GM12878 (cell line): Measurements from ENCODE around the gene FAM78A. TPM values are rescaled to one million over a fixed set of nuclear protein-coding genes. Genes with fewer than 3 reads are reported as not detected.
A peak's percentile ranks its signal among the peaks of the same experiment; 100 is the strongest.

Experiments used
- ATAC-seq: fragments of 200-7000 bp; cut with Tn5 transposase; 3 replicates; pipeline ENCODE4 v1.9.1; 2020; ENCODE audit warnings: mild to moderate bottlenecking, moderate library complexity
- BruUV-seq: library from RNA; stranded (reverse); fragments of 400-500 nt; replicated peaks from 2 replicates; lab custom pipeline; 2021; lab: Mats Ljungman, UMichigan
- CTCF ChIA-PET: fragments of 300-600 bp; sonication (Branson Sonifier 250); formaldehyde crosslinking; extraction: SDS; loops from one replicate; lab custom pipeline; 2021; ENCODE audit warnings: inconsistent platforms; lab: Yijun Ruan, JAX
- POLR2A ChIA-PET: fragments of 350-600 bp; formaldehyde crosslinking; extraction: SDS; loops from one replicate; lab custom pipeline; 2021; ENCODE audit warnings: inconsistent platforms; lab: Charles Lee
- RAD21 ChIA-PET: fragments of 300-600 bp; sonication (Branson Sonifier 250); formaldehyde crosslinking; loops from one replicate; lab custom pipeline; 2023; ENCODE audit warnings: antibody characterized with exemption; ENCODE audit not compliant: unreplicated experiment; lab: Charles Lee
- SMC1A ChIA-PET: fragments of 300-600 bp; sonication (Branson Sonifier 250); formaldehyde crosslinking; loops from one replicate; lab custom pipeline; 2023; ENCODE audit not compliant: unreplicated experiment, uncharacterized antibody; lab: Charles Lee
- DNase-seq: peaks from one replicate; pipeline ENCODE4 v3.0.0-alpha.2; 2011; ENCODE audit warnings: low read depth, low spot score
- FAIRE-seq: peaks from 3 replicates; lab custom pipeline; 2011; peaks lifted over from hg19 to GRCh38; lab: Jason Lieb, UNC
- H2AFZ ChIP-seq: 2 replicates; pipeline ENCODE4 v1.6.0; 2011; ENCODE audit warnings: low read depth, low read length, control low read depth; ENCODE audit not compliant: control insufficient read depth
- H3K27ac ChIP-seq: 2 replicates; pipeline ENCODE4 v1.5.1; 2011; ENCODE audit warnings: control low read depth; ENCODE audit not compliant: control insufficient read depth, insufficient read depth
- H3K27me3 ChIP-seq, 2 experiments: replicated peaks in 1 of 2; 2 replicates each; pipeline versions ENCODE4 v1.6.0 to v1.6.1; 2011; ENCODE audit warnings: low read length in 1 of 2; ENCODE audit not compliant: control insufficient read depth in 2 of 2, insufficient read depth in 2 of 2
- H3K36me3 ChIP-seq, 2 experiments: 2 replicates each; pipeline ENCODE4 v1.5.1; 2011; ENCODE audit warnings: low read length in 1 of 2; ENCODE audit not compliant: control insufficient read depth in 2 of 2, insufficient read depth in 2 of 2
- H3K4me1 ChIP-seq: 2 replicates; pipeline ENCODE4 v1.6.1; 2011; ENCODE audit warnings: mild to moderate bottlenecking, low read length, moderate library complexity, mixed read lengths; ENCODE audit not compliant: control insufficient read depth, insufficient read depth
- H3K4me2 ChIP-seq: 2 replicates; pipeline ENCODE4 v1.6.0; 2011; ENCODE audit warnings: control low read depth; ENCODE audit not compliant: control insufficient read depth, insufficient read depth
- H3K4me3 ChIP-seq: fragments of 200-600 bp; sonication (generic); 2 replicates; pipeline ENCODE4 v1.5.1; 2016
- H3K79me2 ChIP-seq: 2 replicates; pipeline ENCODE4 v1.6.0; 2011; ENCODE audit warnings: low read length; ENCODE audit not compliant: control insufficient read depth, insufficient read depth
- H3K9ac ChIP-seq: 2 replicates; pipeline ENCODE4 v1.8.0; 2011; ENCODE audit warnings: low read length, control low read depth, mixed read lengths; ENCODE audit not compliant: control insufficient read depth, insufficient read depth
- H3K9me3 ChIP-seq: replicated peaks from 3 replicates; pipeline ENCODE4 v1.5.1; 2011; ENCODE audit warnings: mild to moderate bottlenecking, low read length; ENCODE audit not compliant: control insufficient read depth, insufficient read depth
- H4K20me1 ChIP-seq: 2 replicates; pipeline ENCODE4 v1.6.0; 2011; ENCODE audit not compliant: control insufficient read depth, insufficient read depth
- CBX3 ChIP-seq: fragments of 200-600 bp; sonication (generic); IDR thresholded peaks from 2 replicates; pipeline ENCODE4 v1.6.1; 2016; ENCODE audit warnings: low read depth, borderline replicate concordance
- CBX5 ChIP-seq: sonication (generic); IDR thresholded peaks from 2 replicates; pipeline ENCODE4 v1.6.1; 2016; ENCODE audit warnings: low read depth, moderate library complexity, mild to moderate bottlenecking, inconsistent platforms
- CTCF ChIP-seq, 3 experiments: IDR thresholded peaks in 2 of 3; conservative IDR thresholded peaks in 1 of 3; 2 replicates each; pipeline ENCODE4 v1.5.1; 2011; ENCODE audit warnings: low read depth in 3 of 3, low read length in 3 of 3, mild to moderate bottlenecking in 3 of 3, control low read depth in 2 of 3, moderate library complexity in 2 of 3, inconsistent platforms in 1 of 3, mixed read lengths in 1 of 3; ENCODE audit not compliant: control insufficient read depth in 2 of 3, insufficient read depth in 1 of 3; ENCODE audit errors: extremely low read depth in 1 of 3
- MAX ChIP-seq: IDR thresholded peaks from 2 replicates; pipeline ENCODE4 v1.6.1; 2012; ENCODE audit warnings: low read depth, low read length, improper control_type of control experiment
- POLR2A ChIP-seq: IDR thresholded peaks from 2 replicates; pipeline ENCODE4 v1.6.1; 2011; ENCODE audit warnings: low read depth, mild to moderate bottlenecking, low read length
- POLR2AphosphoS5 ChIP-seq: IDR thresholded peaks from 2 replicates; pipeline ENCODE4 v1.6.1; 2011; ENCODE audit warnings: mild to moderate bottlenecking, low read length, inconsistent platforms
- STAT3 ChIP-seq: IDR thresholded peaks from 2 replicates; pipeline ENCODE4 v1.6.1; 2011; ENCODE audit warnings: low read depth, low read length, improper control_type of control experiment
- TBL1XR1 ChIP-seq: IDR thresholded peaks from 2 replicates; pipeline ENCODE4 v1.6.1; 2012; ENCODE audit warnings: low read depth, low read length, improper control_type of control experiment
- ZNF217 ChIP-seq: fragments of 450-650 bp; IDR thresholded peaks from 2 replicates; pipeline ENCODE4 v1.6.1; 2017; ENCODE audit warnings: antibody characterized with exemption, mild to moderate bottlenecking
- WGBS: methylation state at CpG from one replicate; pipeline ENCODE4 v1.1.6; 2016; ENCODE audit warnings: low lambda C conversion rate; ENCODE audit not compliant: insufficient replicate concordance, insufficient coverage; ENCODE audit errors: missing lambda C conversion rate; 5-methylcytosine and 5-hydroxymethylcytosine counted together
- in situ Hi-C: fragments of 300-500 bp; cut with MboI; formaldehyde crosslinking; loops from 9 replicates; pipeline ENCODE4 v1.14.3; 2018; ENCODE audit warnings: mixed read lengths
- intact Hi-C: fragments of 100-400 bp; cut with micrococcal nuclease; formaldehyde crosslinking; loops from one replicate; pipeline ENCODE4 v1.14.2; 2022; ENCODE audit not compliant: unreplicated experiment
- polyA plus RNA-seq, 11 experiments: library from polyadenylated mRNA; depleted of rRNA in 4 of 11; unstranded in 6 of 11; stranded (reverse) in 5 of 11; fragments of >200 nt; fragmentation: Nextera tagmentation in 4 of 11; fragmentation: Illumina TruSeq in 1 of 11; extraction: Ambion mirVana in 4 of 11; extraction: Trizol in 1 of 11; gene quantifications; 1 replicate in 1 of 11; 2 replicates in 10 of 11; pipeline versions ENCODE4 v1.2.1 to v1.2.3, GENCODE V29; 2011 to 2016; ENCODE audit warnings: inconsistent platforms in 2 of 11, missing spikeins in 2 of 11, low read depth in 1 of 11
- total RNA-seq, 4 experiments: library from RNA; depleted of rRNA in 3 of 4; stranded (reverse); fragments of >200 nt in 3 of 4; fragmentation: Illumina TruSeq in 1 of 4; extraction: Trizol in 1 of 4; gene quantifications; 2 replicates each; pipeline versions ENCODE4 v1.2.1 to v1.2.3, GENCODE V29; 2013 to 2021

FAM78A gene
- total and polyA plus RNA-seq, 10 of the 15 experiments (the other 5 are each of a cell fraction or from before 2014, with no cell fraction given), result 0.18 to 32.5 (median 12.2) TPM

- Histone ChIP-seq H3K4me3 (no peak overlapping the region), H3K4me1 (peaks cover 17% of the 10 kb centered on the region), H3K9ac (no peak overlapping the region), H4K20me1 (no peaks in the 10 kb centered on the region), H3K4me2 (no peak overlapping the region), H3K27me3 (no peaks in the 10 kb centered on the region), H3K27ac (no peak overlapping the region), H3K79me2 (no peaks in the 10 kb centered on the region), H3K9me3 (no peaks in the 10 kb centered on the region), H3K36me3 (peaks cover 10 to 16% of the 10 kb centered on the region in 2 experiments), H2AFZ (no peak overlapping the region)
- RAD21 ChIA-PET, result no interaction called here
- 95% methylated on average over 16 of the region's 16 CpGs for WGBS
- TF ChIP-seq POLR2A (0 out of 2 replicates have a peak, but pooled peaks have one; percentile 26), POLR2AphosphoS5 (no peak)
- ATAC-seq (no peak), FAIRE-seq (no peak), DNase-seq (no peak)
- BruUV-seq, result no TSS peak
- in situ Hi-C loops, result no loop called here
- CTCF ChIA-PET, result interaction anchor here (1.3 kb wide), 1 partner anchor 41 kb away, joined by 3 read pairs; no protein-coding TSS in a partner anchor
- intact Hi-C loops, result loop anchor here (5.0 kb wide), 1 partner anchor 102 kb away; no protein-coding TSS in a partner anchor
- POLR2A ChIA-PET, result interaction anchor here (1.7 kb wide), 1 partner anchor 19 kb away, joined by 6 read pairs; no protein-coding TSS in a partner anchor
- SMC1A ChIA-PET, result interaction anchor here (0.9 kb wide), 1 partner anchor 13 kb away, joined by 3 read pairs; no protein-coding TSS in a partner anchor
Measured at GRCh38 chr9:131234799-131235479, 41.4 kb downstream of the FAM78A start.

- Histone ChIP-seq H2AFZ (no peak overlapping the region), H3K27me3 (no peaks in the 10 kb centered on the region), H3K4me1 (peaks cover 17% of the 10 kb centered on the region), H3K9ac (no peak overlapping the region)
- RAD21 ChIA-PET, result no interaction called here
- in situ Hi-C loops, result no loop called here
- DNase-seq, result no peak
- TF ChIP-seq CTCF (IDR thresholded peaks at IDR 0.05 in 2 of 3, conservative IDR thresholded peaks at IDR 0.05 in 1 of 3; ENCODE audit: control insufficient read depth in 2 of 3, extremely low read depth in 1 of 3, insufficient read depth in 1 of 3, low read depth in 3 of 3, low read length in 3 of 3), result no peak
- TF ChIP-seq MAX, result no peak
- no peak for TF ChIP-seq TBL1XR1
- no peak for TF ChIP-seq ZNF217
- TF ChIP-seq POLR2A, result no peak
- no peak for TF ChIP-seq STAT3
- no peak for TF ChIP-seq CBX3
- no peak for TF ChIP-seq CBX5
- TF ChIP-seq, all 136 proteins: peak for 0
- no TSS peak for BruUV-seq
- no peak for FAIRE-seq
- CTCF ChIA-PET, result no interaction called here
- H3K4me2 ChIP-seq, result no peak overlapping the region
- over 99% methylated on average over 9 of the region's 9 CpGs for WGBS
- H3K27ac ChIP-seq, result no peak overlapping the region
- intact Hi-C loops, result no loop called here
- H3K9me3 ChIP-seq, result no peaks in the 10 kb centered on the region
- no peaks in the 10 kb centered on the region for H3K79me2 ChIP-seq
- SMC1A ChIA-PET, result no interaction called here
- ATAC-seq, result no peak
- no peaks in the 10 kb centered on the region for H4K20me1 ChIP-seq
- H3K4me3 ChIP-seq, result no peak overlapping the region
- POLR2A ChIA-PET, result no interaction called here
- peaks cover 10 to 19% of the 10 kb centered on the region in 2 experiments for H3K36me3 ChIP-seq
Measured at GRCh38 chr9:131233995-131234394, 42.3 kb downstream of the FAM78A start.
